ENCODE data around the gene MST1.
"Not testable (repeated sequence)": the region's sequence is repeated elsewhere in the genome, so short reads cannot be mapped to it uniquely, and the experiment has no call there.

MST1 gene

GRCh38 chr3:49691481-49691880, 2.2 kb upstream of the MST1 start:
- not testable (repeated sequence) for H3K9ac ChIP-seq (ENCODE audit: low read length); H3K4me3 ChIP-seq (ENCODE audit: low read length); H3K27me3 ChIP-seq (ENCODE audit: control insufficient read depth, insufficient read depth, low read length); H3K36me3 ChIP-seq (ENCODE audit: control insufficient read depth, low read depth, low read length); H3K27ac ChIP-seq (ENCODE audit: low read length); H3K9me3 ChIP-seq (ENCODE audit: control insufficient read depth, low read depth, low read length); H3K4me1 ChIP-seq (ENCODE audit: control insufficient read depth, low read depth, low read length)

- H3K27ac ChIP-seq (ENCODE audit: low read length); H3K9ac ChIP-seq (ENCODE audit: low read length); H3K36me3 ChIP-seq (ENCODE audit: control insufficient read depth, low read depth, low read length); H3K9me3 ChIP-seq (ENCODE audit: control insufficient read depth, low read depth, low read length); H3K4me3 ChIP-seq (ENCODE audit: low read length); H3K27me3 ChIP-seq (ENCODE audit: control insufficient read depth, insufficient read depth, low read length); H3K4me1 ChIP-seq (ENCODE audit: control insufficient read depth, low read depth, low read length): not testable (repeated sequence)
Observed at GRCh38 chr3:49690856-49691255, 1.6 kb upstream of the MST1 start.

GRCh38 chr3:49689908-49690624, 792 bp upstream of the MST1 start:
- H3K36me3 ChIP-seq (ENCODE audit: control insufficient read depth, low read depth, low read length); H3K27me3 ChIP-seq (ENCODE audit: control insufficient read depth, insufficient read depth, low read length); H3K4me1 ChIP-seq (ENCODE audit: control insufficient read depth, low read depth, low read length); H3K9me3 ChIP-seq (ENCODE audit: control insufficient read depth, low read depth, low read length); H3K27ac ChIP-seq (ENCODE audit: low read length): not testable (repeated sequence)
- H3K4me3 ChIP-seq (ENCODE audit: low read length): peak overlapping the region; percentile 96
- peak overlapping the region; percentile 82 for H3K9ac ChIP-seq (ENCODE audit: low read length)

GRCh38 chr3:49688338-49689045, 782 bp downstream of the MST1 start:
- not testable (repeated sequence) for H3K27me3 ChIP-seq (ENCODE audit: control insufficient read depth, insufficient read depth, low read length); H3K27ac ChIP-seq (ENCODE audit: low read length); H3K36me3 ChIP-seq (ENCODE audit: control insufficient read depth, low read depth, low read length); H3K9me3 ChIP-seq (ENCODE audit: control insufficient read depth, low read depth, low read length); H3K4me1 ChIP-seq (ENCODE audit: control insufficient read depth, low read depth, low read length)
- peak overlapping the region; percentile 96 for H3K4me3 ChIP-seq (ENCODE audit: low read length)
- peak overlapping the region; percentile 82 for H3K9ac ChIP-seq (ENCODE audit: low read length)

GRCh38 chr3:49687424-49687795, 1.9 kb downstream of the MST1 start:
- Histone ChIP-seq H3K4me3 (ENCODE audit: low read length) (peak overlapping the region; percentile 75), H3K36me3 (ENCODE audit: control insufficient read depth, low read depth, low read length) (peaks cover 14% of the 10 kb centered on the region)
- not testable (repeated sequence) for H3K9ac ChIP-seq (ENCODE audit: low read length); H3K4me1 ChIP-seq (ENCODE audit: control insufficient read depth, low read depth, low read length); H3K27me3 ChIP-seq (ENCODE audit: control insufficient read depth, insufficient read depth, low read length); H3K9me3 ChIP-seq (ENCODE audit: control insufficient read depth, low read depth, low read length); H3K27ac ChIP-seq (ENCODE audit: low read length)

- Histone ChIP-seq H3K4me3 (ENCODE audit: low read length) (peak overlapping the region; percentile 75), H3K27ac (ENCODE audit: low read length) (peak overlapping the region; percentile 59)
Observed at GRCh38 chr3:49686769-49687423, 2.4 kb downstream of the MST1 start.

GRCh38 chr3:49686346-49686745, 2.9 kb downstream of the MST1 start:
- H3K36me3 ChIP-seq (ENCODE audit: control insufficient read depth, low read depth, low read length): peaks cover 24% of the 10 kb centered on the region
- not testable (repeated sequence) for H3K27me3 ChIP-seq (ENCODE audit: control insufficient read depth, insufficient read depth, low read length); H3K4me1 ChIP-seq (ENCODE audit: control insufficient read depth, low read depth, low read length); H3K9ac ChIP-seq (ENCODE audit: low read length); H3K27ac ChIP-seq (ENCODE audit: low read length); H3K9me3 ChIP-seq (ENCODE audit: control insufficient read depth, low read depth, low read length)
- H3K4me3 ChIP-seq (ENCODE audit: low read length): peak overlapping the region; percentile 75

More at GRCh38 chr3:49686769-49687423, 2.4 kb downstream of the MST1 start:
- H3K36me3 ChIP-seq (ENCODE audit: control insufficient read depth, low read depth, low read length): peaks cover 19% of the 10 kb centered on the region
- H3K9me3 ChIP-seq (ENCODE audit: control insufficient read depth, low read depth, low read length); H3K27me3 ChIP-seq (ENCODE audit: control insufficient read depth, insufficient read depth, low read length); H3K4me1 ChIP-seq (ENCODE audit: control insufficient read depth, low read depth, low read length): not testable (repeated sequence)
- H3K9ac ChIP-seq (ENCODE audit: low read length): peak overlapping the region; percentile 50

- H3K36me3 ChIP-seq (ENCODE audit: control insufficient read depth, low read depth, low read length): peaks cover 25% of the 10 kb centered on the region
- not testable (repeated sequence) for H3K4me3 ChIP-seq (ENCODE audit: low read length); H3K27me3 ChIP-seq (ENCODE audit: control insufficient read depth, insufficient read depth, low read length); H3K4me1 ChIP-seq (ENCODE audit: control insufficient read depth, low read depth, low read length); H3K27ac ChIP-seq (ENCODE audit: low read length); H3K9ac ChIP-seq (ENCODE audit: low read length); H3K9me3 ChIP-seq (ENCODE audit: control insufficient read depth, low read depth, low read length)
Observed at GRCh38 chr3:49685846-49686245, 3.4 kb downstream of the MST1 start.

GRCh38 chr3:49685103-49685502, 4.2 kb downstream of the MST1 start:
- not testable (repeated sequence) for H3K27me3 ChIP-seq (ENCODE audit: control insufficient read depth, insufficient read depth, low read length)

GRCh38 chr3:49684453-49684852, 4.8 kb downstream of the MST1 start:
- H3K9ac ChIP-seq (ENCODE audit: low read length); H3K27me3 ChIP-seq (ENCODE audit: control insufficient read depth, insufficient read depth, low read length); H3K27ac ChIP-seq (ENCODE audit: low read length); H3K4me1 ChIP-seq (ENCODE audit: control insufficient read depth, low read depth, low read length); H3K4me3 ChIP-seq (ENCODE audit: low read length); H3K9me3 ChIP-seq (ENCODE audit: control insufficient read depth, low read depth, low read length): not testable (repeated sequence)
- peaks cover 39% of the 10 kb centered on the region for H3K36me3 ChIP-seq (ENCODE audit: control insufficient read depth, low read depth, low read length)

More at GRCh38 chr3:49685103-49685502, 4.2 kb downstream of the MST1 start:
- H3K4me3 ChIP-seq (ENCODE audit: low read length); H3K27ac ChIP-seq (ENCODE audit: low read length); H3K9me3 ChIP-seq (ENCODE audit: control insufficient read depth, low read depth, low read length); H3K4me1 ChIP-seq (ENCODE audit: control insufficient read depth, low read depth, low read length); H3K9ac ChIP-seq (ENCODE audit: low read length): not testable (repeated sequence)
- H3K36me3 ChIP-seq (ENCODE audit: control insufficient read depth, low read depth, low read length): peaks cover 32% of the 10 kb centered on the region

- Histone ChIP-seq H3K27me3 (ENCODE audit: control insufficient read depth, insufficient read depth, low read length) (no peaks in the 10 kb centered on the region), H3K36me3 (ENCODE audit: control insufficient read depth, low read depth, low read length) (peaks cover 51% of the 10 kb centered on the region), H3K27ac (ENCODE audit: low read length) (no peak overlapping the region), H3K9ac (ENCODE audit: low read length) (no peak overlapping the region), H3K4me1 (ENCODE audit: control insufficient read depth, low read depth, low read length) (no peaks in the 10 kb centered on the region), H3K9me3 (ENCODE audit: control insufficient read depth, low read depth, low read length) (no peaks in the 10 kb centered on the region), H3K4me3 (ENCODE audit: low read length) (no peak overlapping the region)
Observed at GRCh38 chr3:49683162-49683561, 6.1 kb downstream of the MST1 start.

- Histone ChIP-seq H3K27ac (ENCODE audit: low read length) (no peak overlapping the region), H3K36me3 (ENCODE audit: control insufficient read depth, low read depth, low read length) (peaks cover 67% of the 10 kb centered on the region), H3K4me3 (ENCODE audit: low read length) (no peak overlapping the region), H3K27me3 (ENCODE audit: control insufficient read depth, insufficient read depth, low read length) (no peaks in the 10 kb centered on the region), H3K9me3 (ENCODE audit: control insufficient read depth, low read depth, low read length) (no peaks in the 10 kb centered on the region), H3K9ac (ENCODE audit: low read length) (no peak overlapping the region), H3K4me1 (ENCODE audit: control insufficient read depth, low read depth, low read length) (no peaks in the 10 kb centered on the region)
Observed at GRCh38 chr3:49681543-49681942, 7.7 kb downstream of the MST1 start.
